GM19395 (cell line): ENCODE measurements around the gene GRAMD1C.
"Not testable (repeated sequence)": the region's sequence is repeated elsewhere in the genome, so short reads cannot be mapped to it uniquely, and the experiment has no call there.

Experiments used
- ATAC-seq: cut with Tn5 transposase; IDR thresholded peaks from one replicate; pipeline ENCODE4 v1.9.1; 2021; ENCODE audit warnings: mild to moderate bottlenecking, moderate library complexity; ENCODE audit not compliant: unreplicated experiment

GRAMD1C gene

DNA sequence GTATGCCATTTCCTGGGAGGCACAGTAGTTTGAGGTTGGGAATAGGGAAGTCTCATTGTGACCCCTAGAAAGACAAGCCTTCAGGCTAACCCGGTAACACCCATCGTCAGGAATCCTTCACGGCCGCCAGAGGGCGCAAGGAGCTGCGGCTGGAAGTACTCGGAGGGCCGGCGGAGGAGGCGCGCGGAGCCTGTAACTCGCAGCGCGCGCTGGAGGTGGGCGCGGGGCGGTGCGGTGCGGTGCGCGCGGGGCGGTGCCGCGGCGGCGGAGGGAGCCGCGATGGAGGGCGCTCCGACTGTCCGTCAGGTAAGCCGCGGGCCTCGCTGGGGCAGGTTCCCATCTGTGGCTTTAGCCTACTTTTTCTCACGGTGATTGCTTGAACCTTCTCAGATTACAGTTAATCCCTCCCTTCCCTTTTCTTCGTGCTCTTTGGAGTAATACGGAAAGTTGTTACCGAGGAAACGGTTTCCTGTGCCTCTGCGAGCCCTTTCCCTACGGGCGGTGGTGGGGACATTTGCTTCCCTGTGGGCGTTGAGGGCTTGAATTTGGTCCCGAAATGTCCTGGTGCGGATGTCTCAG is at the start of gene GRAMD1C:
Gene GRAMD1C (plus strand): TSS at position 158 of the 579 bp plus-strand sequence. CDS start 122 bp downstream, at position 280.
- peak; percentile 96 for ATAC-seq

DNA sequence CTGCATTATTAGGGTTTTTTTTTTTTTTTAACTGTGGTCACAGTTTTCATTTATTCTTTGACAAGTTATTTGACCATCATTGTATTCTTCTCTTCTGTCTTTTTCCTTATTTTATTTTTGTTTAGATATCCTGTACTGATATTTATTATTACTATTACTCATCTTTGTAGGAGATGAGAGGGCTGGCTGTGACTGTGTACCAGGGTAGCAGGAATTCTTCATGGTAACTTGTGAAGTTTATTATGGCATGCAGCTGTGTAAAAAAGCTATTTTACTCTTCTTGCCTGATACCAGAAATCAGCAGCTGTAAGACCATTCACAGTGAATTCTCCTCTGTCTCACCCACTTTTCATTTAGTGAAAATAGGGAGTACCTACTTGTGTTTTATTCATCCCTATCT is 47.2 kb upstream of the GRAMD1C start:
- no peak for ATAC-seq

DNA sequence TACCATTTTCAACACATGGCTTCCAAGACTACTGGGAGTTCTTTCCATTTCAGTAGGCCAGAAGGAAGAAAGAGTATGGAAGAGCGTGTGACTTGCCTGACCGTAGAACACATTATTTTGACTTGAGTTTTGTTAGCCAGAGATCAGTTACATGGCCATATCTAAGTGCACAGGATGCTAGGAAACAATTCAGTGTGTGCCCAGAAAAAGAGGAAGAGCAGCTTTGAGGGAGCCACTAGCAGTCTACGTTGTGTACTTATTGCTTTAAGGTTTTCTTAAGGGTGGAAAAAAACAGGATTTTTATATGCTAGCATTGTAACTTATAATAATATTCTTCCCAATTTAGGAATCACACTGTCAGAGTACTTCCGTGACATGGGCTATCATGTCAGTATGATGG is 44.1 kb upstream of the GRAMD1C start:
- no peak for ATAC-seq

DNA sequence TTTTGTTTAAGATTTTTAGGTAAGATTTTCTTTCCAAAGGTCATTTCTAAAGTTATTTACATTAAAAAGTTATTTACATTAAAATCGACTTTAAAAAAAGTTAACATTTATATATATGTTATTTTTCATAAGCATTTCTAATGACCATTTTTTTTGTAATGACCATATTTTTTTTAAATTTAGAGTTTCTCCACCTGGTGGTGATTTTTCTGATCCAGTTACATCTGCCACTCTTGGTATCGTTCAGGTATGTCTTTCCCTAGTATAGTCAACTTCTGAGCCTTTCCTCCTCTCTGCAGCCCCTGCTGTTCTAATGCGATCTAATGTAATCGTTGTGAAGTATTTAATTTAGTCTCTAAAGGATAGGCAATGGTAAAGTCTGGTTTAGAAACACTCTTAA is 42.9 kb upstream of the GRAMD1C start:
- no peak for ATAC-seq

DNA sequence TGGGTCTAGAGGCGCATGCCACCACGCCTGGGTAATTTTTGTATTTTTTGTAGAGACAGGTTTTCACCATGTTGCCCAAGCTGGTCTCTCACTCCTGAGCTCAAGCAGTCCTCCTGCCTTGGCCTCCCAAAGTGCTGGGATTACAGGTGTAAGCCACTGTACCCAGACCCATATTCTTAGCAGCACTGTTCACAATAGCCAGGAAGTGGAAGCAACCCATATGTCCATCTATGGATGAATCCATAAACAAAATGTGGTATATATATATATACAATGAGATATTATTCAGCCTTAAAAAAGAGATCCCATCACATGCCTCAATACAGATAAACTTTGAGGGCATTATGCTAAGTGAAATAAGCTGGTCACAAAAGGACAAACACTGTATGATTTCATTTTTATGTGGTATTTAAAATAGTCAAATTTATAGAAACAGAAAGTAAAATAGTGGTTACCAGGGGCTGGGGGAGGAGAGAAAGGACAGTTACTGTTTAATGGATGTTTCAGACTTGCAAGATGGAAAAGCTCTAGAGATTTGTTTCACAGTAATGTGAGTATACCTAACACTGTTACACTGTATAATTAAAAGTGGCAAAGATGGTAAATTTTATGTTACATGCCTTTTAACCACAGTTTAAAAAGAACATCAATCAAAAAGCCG is 35.7 kb upstream of the GRAMD1C start:
- peak; percentile 72 for ATAC-seq

DNA sequence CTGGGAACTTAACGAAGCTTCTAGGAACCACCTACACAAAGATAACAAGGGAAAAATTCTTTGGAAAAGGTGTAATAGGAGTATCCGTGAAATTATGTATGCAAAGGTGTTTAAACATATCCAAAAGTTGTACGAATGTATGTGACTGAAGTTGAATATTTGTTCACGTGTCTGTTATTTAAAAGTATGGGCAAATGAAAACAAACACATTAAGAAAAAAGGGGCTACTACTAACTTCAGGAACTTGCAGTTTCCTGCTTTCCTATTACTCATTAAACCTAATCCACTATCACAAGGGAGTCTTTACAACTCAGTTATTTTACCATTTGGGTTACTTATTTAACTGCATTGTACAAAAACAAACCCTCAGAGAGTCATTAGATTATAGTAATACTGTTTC is 33.9 kb upstream of the GRAMD1C start:
- ATAC-seq: no peak

DNA sequence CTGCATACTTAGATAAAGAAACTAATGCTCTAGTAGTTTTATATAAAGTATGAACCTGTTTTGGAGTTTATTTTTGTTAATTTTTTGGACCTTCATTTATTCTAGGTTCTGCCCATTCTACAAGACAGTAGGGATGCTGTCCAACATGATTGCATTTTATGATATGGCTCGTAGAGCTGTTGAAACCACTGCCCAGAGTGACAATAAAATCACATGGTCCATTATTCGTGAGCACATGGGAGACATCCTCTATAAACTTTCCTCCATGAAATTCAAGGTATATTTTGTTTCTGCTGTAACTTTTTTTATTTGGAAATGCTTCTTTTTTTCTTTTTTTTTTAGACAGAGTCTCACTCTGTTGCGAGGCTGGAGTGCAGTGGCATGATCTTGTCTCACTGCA is 33.3 kb upstream of the GRAMD1C start:
- ATAC-seq: no peak

DNA sequence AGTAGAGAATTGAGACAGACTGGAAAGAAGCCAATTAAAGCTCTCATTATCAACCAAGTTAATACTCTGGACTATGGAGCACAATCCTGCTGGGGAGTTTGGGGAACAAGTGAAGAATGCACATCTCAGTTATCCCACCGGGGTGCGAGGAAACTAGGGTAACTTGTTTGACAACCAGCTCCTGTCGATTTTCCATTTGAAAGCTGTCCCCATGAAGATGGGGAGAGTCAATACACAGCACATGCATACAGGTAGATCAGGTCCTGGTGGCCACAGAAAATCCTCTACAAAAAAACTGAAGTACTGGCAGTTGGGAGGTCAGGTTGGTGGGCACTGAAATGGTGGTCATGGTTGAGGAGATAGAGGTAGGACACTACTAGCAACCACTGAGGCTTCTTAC is 25.7 kb upstream of the GRAMD1C start:
- no peak for ATAC-seq

DNA sequence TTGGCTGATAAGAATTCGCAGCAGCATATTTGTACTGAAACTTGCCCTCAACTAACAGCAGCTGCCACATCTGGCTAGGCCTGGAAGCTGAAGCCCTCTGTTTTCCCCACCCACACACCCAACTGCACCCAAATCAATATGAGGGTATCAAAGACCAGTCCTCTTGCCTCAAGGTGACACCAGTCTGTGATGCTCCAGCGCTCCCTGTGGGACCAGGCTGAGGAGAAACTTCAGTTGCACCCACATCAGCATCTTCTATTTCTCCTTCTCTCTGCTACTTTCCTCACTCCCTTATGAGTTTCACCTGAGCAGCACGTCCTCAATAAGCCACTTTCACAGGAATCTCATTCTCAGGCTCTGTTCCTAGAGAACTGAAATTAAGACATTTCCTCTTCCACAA is 18.7 kb upstream of the GRAMD1C start:
- ATAC-seq: no peak

DNA sequence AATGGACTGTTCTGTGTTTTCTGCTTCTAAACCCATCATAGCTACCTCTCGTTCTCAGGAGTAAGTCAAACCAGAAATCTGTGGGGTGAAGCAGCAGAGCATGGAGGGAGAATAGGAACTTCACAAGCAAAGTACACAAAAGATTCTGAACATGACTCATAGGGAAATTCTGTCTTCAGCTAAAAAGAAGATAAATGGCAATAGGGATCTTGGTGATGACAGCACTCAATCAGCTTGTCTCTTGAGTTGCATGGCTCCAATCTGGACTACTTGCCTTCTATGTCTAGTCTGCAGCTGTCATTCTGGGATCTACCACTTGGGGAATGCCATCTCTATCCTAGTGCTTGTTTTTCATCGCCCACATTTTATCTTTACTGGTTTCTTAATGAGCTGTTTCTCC is 13.5 kb upstream of the GRAMD1C start:
- peak; percentile 77 for ATAC-seq

DNA sequence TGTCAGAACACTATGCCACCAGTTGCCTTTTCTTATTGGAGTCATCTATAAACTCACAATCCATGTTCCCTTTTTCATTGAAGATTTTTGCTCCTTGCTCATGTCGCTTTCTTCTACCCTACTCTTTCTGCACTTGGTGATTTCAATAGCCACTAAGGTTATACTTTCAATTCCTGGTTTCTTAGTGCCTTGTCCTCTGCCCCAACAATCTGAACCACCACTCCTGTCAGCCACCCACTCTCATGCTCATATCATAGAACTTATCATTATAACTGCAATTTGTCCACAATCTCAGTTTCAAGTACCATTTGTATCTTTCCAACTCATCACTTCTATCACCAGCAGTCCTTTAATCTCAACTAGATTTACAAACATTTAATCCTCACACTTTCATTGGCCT is 10.0 kb upstream of the GRAMD1C start:
- peak; percentile 37 for ATAC-seq

DNA sequence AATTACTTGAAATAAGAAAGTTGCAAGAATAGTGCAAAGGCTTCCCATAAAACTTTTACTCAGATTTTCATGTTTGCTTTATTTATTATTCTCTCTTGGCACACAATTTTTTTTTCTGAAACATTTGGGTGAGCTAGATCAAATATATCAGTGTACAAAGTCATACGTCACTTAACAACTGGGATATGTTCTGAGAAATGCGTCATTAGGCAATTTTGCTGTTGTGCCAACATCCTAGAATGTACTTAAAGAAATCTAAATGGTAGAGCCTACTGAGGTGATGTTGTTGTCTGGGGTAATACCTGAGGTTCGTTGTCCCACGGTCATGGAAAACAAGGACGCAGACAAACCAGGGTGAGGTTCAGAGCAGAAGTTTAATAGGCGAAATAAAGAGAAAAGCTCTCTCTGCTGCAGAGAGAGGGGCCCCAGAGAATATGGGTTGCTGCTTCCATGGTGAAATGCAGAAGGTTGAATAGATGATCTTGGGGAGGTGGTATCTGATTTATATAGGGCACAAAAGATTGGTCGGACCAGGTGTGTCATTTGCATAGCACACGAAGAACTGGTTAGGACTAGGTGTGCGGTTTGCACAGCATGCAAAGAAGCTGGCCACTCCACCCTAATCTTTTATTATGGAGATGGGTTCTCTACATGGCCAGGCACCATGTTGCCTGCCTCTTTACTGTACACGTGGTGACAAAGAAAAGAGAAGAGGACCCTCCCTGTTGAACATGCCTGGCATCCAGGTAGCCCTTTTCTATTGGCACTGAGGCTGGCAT is 8.8 kb upstream of the GRAMD1C start:
- ATAC-seq: no peak

DNA sequence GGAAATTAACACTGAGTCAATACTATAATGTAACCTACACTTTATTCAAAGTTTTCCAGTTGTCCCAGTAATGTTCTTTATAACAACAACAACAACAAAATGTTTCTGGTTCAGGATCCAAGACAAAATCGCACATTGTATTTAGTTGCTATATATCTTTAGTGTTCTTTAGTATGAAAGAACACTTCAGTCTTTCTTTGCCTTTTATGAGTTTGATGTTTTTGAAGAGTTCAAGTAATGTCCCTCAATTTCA is 7.6 kb upstream of the GRAMD1C start:
- no peak for ATAC-seq

DNA sequence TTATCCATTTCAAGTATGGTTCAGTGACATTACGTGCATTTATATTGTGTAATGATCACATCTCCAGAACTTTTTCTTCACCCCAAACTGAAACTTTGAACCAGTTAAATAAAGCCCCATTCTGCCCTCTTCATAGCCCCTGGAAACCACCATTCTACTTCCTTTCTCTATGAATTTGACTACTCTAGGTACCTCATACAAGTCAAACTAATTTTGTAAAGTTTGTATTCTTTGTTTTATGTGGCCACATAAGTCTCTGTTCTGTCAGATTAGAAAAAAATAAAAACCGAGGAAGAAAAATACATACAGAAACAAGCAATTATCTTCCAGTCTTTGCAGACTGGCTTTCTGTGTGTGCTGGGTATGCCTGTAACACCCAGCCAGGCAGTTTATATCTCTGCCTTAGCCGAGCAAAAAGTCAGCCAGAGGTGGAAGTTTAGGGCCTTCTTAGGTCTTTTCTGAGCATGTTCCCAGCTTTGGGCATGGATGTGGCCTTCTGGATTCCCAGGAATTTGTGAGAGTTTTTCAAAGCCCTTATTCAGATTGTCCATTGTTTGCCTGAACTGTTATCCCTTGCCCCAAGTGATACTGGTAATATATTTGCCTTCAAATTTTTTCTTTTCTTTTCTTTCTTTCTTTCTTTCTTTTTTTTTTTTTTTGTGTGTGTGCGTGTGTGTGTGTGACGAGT is 6.0 kb upstream of the GRAMD1C start:
- peak; percentile 40 for ATAC-seq

DNA sequence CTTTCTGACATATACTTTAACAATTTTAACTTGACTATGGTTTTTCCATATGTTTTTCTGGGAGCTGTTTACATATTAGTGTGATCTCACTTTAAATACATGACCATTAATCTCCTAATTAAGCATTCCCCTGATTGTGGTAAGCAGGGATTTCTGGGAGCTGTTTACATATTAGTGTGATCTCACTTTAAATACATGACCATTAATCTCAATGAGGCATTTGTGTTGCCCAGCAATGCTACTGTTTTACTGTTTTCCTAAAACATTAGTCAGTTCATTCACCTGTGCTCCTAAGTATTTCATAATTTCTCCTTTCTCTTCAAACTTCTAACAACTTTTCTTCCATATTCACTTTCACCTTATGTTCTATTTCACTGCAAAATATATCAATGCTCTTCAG is 3.6 kb upstream of the GRAMD1C start:
- ATAC-seq: no peak

DNA sequence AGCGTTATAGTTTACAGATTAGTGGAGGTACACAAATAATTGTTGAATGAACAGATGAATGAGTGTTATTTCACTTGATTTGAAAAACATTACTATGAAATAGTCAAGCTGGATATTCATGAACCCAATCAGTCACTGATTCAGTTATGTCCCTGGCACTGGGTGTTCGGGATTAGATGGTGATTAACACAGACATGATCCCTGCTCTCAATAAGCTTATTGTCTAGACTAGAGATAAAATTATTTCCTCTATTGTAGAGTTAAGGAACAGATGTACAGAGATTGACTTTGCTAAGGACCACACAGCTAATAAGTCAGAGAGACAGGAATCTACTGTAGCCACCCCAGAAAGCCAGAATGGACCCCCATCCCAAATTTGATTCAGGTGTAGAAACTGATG is 963 bp downstream of the GRAMD1C start:
- no peak for ATAC-seq

DNA sequence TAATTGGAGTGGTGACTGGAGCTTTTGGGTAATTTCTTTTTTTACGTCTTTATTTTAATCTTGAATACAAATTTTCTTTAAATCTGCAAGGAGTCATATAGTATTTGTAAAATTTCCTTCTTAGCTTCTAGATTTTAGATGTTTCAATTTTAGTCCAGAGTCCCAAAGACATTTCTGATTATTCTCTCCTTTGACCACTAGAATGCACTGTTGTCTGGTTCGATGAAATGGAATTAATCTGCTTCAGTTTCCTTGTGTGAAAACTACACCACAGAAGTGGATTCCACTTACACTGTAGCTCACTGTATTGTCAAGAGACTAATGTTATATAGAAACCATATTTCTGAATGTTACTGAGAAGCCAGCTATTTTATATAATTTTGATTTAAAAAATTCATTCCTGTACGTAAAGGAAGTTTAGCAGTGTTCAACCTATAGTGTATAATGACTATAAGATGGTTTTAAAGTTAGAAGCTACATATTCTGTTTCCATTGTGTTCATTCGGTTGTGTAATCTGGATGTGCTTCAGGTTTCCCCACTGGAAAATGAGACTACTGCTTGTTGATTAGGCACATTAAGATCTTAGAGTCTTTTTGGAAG is 6.1 kb downstream of the GRAMD1C start:
- ATAC-seq: no peak

DNA sequence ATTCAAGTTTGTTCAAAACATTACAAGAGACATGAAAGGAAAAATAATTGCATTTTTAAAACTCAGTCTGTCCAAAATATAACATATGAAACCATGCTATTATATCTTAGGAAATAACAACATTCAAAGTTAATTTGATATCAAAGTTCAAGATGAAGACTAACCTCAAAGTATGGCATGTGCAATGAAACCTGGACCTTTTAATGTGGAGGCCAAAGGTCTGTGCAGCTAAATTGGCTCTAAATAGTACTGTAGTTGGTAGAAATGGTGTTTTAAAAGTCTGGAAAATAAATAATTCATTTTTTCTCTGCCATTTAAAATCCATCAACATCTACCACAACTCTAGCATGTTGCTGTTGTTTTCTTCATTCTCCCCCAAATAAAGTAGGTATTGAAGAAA is 8.7 kb downstream of the GRAMD1C start:
- no peak for ATAC-seq

DNA sequence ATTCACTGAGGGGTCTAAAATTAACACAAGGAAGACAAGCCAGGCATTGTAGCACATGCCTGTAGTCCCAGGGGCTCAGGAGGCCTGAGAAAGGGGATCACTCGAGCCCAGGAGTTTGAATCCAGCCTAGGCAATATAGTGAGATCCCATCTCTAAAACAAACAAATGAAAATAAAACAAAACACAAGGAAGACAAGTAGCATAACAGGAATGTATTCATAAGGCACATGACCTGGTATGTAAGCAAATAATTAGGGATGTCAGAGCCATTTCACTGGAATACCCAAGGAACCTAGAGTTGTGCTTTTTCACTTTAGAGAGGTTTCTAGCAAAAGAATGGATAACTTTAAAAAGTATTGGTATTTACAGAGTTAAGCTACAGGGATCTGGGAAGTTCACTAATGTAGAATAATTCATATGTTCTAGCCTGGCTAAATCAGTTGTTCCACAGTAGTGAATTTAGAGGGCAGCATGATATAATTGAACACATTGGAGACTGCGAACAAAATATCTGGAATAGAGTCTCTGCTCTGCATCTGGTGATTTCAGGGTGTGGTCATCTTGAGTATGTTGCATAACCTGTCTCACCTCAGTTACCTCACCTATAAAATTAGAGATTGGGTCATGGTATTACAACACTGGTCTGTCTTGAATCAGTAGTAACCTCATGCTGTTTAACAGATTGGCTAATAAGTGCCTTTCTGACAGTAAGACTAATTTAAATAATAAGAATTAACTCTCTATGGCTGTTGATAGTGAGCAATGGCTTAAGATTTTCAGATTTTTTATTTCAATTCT is 9.3 kb downstream of the GRAMD1C start:
- ATAC-seq: no peak

DNA sequence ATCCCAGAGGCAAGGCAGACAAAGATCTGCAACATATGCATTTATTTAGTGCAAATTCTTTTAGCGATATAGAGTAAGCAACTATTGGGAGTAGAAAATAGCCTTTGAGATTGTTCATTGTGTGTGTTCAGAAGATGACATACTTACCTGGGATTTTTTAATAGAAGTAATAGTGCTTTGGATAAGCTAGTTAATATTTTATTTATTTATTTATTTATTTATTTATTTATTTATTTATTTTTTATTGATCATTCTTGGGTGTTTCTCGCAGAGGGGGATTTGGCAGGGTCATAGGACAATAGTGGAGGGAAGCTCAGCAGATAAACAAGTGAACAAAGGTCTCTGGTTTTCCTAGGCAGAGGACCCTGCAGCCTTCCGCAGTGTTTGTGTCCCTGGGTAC is 10.5 kb downstream of the GRAMD1C start:
- not testable (repeated sequence) for ATAC-seq

DNA sequence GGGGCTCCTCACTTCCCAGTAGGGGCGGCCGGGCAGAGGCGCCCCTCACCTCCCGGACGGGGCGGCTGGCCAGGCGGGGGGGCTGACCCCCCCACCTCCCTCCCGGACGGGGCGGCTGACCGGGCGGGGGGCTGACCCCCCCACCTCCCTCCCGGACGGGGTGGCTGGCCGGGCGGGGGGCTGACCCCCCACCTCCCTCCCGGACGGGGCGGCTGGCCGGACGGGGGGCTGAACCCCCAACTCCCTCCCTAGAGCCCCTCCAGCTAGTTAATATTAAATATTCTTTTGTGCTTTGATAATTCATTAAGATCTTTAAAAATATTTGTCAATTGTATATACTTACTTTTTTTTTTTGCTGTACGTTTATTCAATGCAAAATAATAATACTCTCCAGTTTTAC is 11.3 kb downstream of the GRAMD1C start:
- not testable (repeated sequence) for ATAC-seq
